RWPE1 (cell line): Measurements from ENCODE around the gene ASAP2.
A peak's percentile ranks its signal among the peaks of the same experiment; 100 is the strongest.

Source experiments
- CTCF ChIA-PET: fragments of 350-600 bp; sonication (Branson Sonifier 250); formaldehyde crosslinking; extraction: SDS; loops from one replicate; lab custom pipeline; 2021; lab: Yijun Ruan, JAX
- POLR2A ChIA-PET: fragments of 400-600 bp; formaldehyde crosslinking; extraction: SDS; loops from one replicate; lab custom pipeline; 2020; ENCODE audit warnings: antibody characterized with exemption; ENCODE audit not compliant: low non-redundant PET; lab: Yijun Ruan, JAX
- DNase-seq: peaks from one replicate; pipeline ENCODE4 v3.0.0; 2012; ENCODE audit warnings: low spot score
- H3K27ac ChIP-seq: fragments of 450-650 bp; 2 replicates; pipeline ENCODE4 v1.5.1; 2017
- CTCF ChIP-seq: fragments of 450-650 bp; conservative IDR thresholded peaks from 2 replicates; pipeline ENCODE4 v1.5.1; 2017; ENCODE audit warnings: low read depth, mild to moderate bottlenecking

The ASAP2 gene

DNA sequence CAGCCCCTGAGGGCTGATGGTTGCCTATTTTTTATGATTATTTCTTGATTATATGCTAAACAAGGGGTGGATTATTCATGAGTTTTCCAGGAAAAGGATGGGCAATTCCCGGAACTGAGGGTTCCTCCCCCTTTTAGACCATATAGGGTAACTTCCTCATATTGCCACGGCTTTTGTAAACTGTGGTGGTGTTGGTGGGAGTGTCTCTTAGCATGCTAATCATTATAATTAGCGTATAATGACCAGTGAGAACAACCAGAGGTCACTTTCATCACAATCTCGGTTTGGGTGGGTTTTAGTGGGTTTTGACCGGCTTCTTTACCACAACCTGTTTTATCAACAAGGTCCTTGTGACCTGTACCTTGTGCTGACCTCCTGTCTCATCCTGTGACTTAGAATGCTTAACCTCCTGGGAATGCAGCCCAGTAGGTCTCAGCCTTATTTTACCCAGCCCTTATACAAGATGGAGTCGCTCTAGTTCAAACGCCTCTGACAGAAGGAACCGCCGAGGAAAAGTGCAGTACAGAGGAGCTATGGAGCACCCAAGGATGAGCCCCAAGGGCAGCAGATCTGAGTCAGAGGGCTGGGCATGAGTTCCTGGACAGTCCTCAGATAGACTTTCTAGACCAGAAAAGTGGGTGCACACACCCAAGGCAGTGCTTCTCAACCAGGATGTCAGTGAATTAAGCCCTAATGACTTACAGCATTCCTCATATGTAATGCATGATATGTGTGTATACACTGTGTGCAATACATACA is 37.1 kb upstream of the ASAP2 start:
- no peak for TF ChIP-seq CTCF
- DNase-seq: no peak
- no peak overlapping the region for H3K27ac ChIP-seq
- ChIA-PET POLR2A (no interaction called here), CTCF (interaction anchor here (0.6 kb wide), 1 partner anchor 197 kb away, joined by 3 read pairs; no protein-coding TSS in a partner anchor)

- no peak for DNase-seq
- no peak for TF ChIP-seq CTCF
- ChIA-PET CTCF (no interaction called here), POLR2A (no interaction called here)
- H3K27ac ChIP-seq: no peak overlapping the region
Observed at GRCh38 chr2:9170458-9171130, 36.0 kb upstream of the ASAP2 start.

- TF ChIP-seq CTCF: no peak
- peak; percentile 50 for DNase-seq
- CTCF ChIA-PET: interaction anchor here (0.5 to 1.0 kb wide), 2 partner anchors 10 to 156 kb away, joined by 3 read pairs; no protein-coding TSS in a partner anchor
- peak overlapping the region; percentile 13; the same call in 1 of the 2 replicates for H3K27ac ChIP-seq
- POLR2A ChIA-PET: interaction anchor here (0.6 kb wide), 1 partner anchor 31 kb away, joined by 3 read pairs; no protein-coding TSS in a partner anchor
Observed at GRCh38 chr2:9174771-9175437, 31.7 kb upstream of the ASAP2 start.

DNA sequence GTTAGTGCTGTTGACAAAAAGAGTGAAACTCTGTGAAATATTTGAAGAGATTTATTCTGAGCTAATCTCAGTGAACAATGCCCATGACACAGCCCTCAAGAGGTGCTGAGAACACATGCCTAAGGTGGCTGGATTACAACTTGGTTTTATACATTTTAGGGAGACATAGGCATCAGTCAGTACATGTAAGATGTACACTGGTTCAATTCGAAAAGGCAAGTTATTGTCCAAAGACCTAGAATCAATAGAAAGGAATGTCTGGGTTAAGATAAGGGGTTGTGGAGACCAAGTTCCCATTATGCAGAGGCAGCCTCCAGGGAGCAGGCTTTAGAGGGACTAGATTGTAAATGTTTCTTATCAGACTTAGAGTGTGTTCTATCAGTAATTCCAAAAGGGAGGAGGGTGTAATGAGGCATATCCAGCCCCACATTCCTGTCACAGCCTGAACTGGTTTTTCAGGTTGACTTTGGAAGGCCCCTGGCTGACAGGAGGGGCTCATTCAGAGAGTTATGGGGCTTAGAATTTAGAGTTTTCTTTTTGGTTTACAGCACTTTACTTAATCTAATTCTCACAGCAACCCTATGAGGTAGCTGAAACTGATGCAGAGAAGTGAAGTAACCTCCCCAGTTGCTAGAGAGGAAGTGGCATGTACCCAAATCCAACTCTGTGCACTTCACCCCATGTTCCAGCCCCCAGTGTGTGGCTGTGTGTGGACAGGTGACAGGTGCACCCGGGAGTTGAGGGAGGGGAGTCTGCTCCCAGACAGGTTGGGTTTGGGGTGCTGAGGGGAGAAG is 28.3 kb upstream of the ASAP2 start:
- TF ChIP-seq CTCF: no peak
- DNase-seq: peak; percentile 72
- ChIA-PET CTCF (interaction anchor here (1.3 kb wide), 1 partner anchor 35 kb away, joined by 5 read pairs; no protein-coding TSS in a partner anchor), POLR2A (interaction anchor here (0.6 kb wide), 1 partner anchor 25 kb away, joined by 3 read pairs; no protein-coding TSS in a partner anchor)
- H3K27ac ChIP-seq: peak overlapping the region; percentile 83

GRCh38 chr2:9178904-9179571 is 27.6 kb upstream of the ASAP2 start:
- no peak for TF ChIP-seq CTCF
- CTCF ChIA-PET: interaction anchor here (0.6 to 1.3 kb wide), 2 partner anchors 11 to 36 kb away, joined by 3 to 5 read pairs; no protein-coding TSS in a partner anchor
- POLR2A ChIA-PET: interaction anchor here (0.6 kb wide), 1 partner anchor 24 kb away, joined by 3 read pairs; no protein-coding TSS in a partner anchor
- peak overlapping the region; percentile 83 for H3K27ac ChIP-seq
- peak; percentile 79 for DNase-seq
